Peyer's patch (tissue), 4 donors: Measurements from ENCODE around the gene CD96. TPM values are rescaled to one million over a fixed set of nuclear protein-coding genes. Genes with fewer than 3 reads are reported as not detected.

Source experiments
- DNase-seq, 3 donors: peaks; one replicate each; pipeline ENCODE4 v3.0.0-alpha.2; 2017 to 2019
- H3K27ac ChIP-seq, 4 donors: fragments of 200-600 bp; sonication (generic); one replicate each; pipeline ENCODE4 v1.5.1; 2016 to 2019
- H3K27me3 ChIP-seq, 2 donors: fragments of 200-600 bp; sonication (generic); one replicate each; pipeline ENCODE4 v1.5.1; 2019
- H3K36me3 ChIP-seq, 3 donors: fragments of 200-600 bp; sonication (generic); one replicate each; pipeline ENCODE4 v1.5.1; 2016 to 2019
- H3K4me1 ChIP-seq, 4 donors: fragments of 200-600 bp; sonication (generic); one replicate each; pipeline ENCODE4 v1.5.1; 2016 to 2019
- H3K4me3 ChIP-seq, 4 donors: fragments of 200-600 bp; sonication (generic); 1 replicate in 3 of 4; 2 replicates in 1 of 4; pipeline ENCODE4 v1.5.1; 2016 to 2019; ENCODE audit warnings: mild to moderate bottlenecking in 1 of 4
- H3K9me3 ChIP-seq, 4 donors: fragments of 200-600 bp; sonication (generic); one replicate each; pipeline ENCODE4 v1.5.1; 2016 to 2019; ENCODE audit warnings: mild to moderate bottlenecking in 1 of 4
- POLR2A ChIP-seq, 2 donors: fragments of 450-650 bp; IDR thresholded peaks; one replicate each; pipeline ENCODE4 v1.5.1; 2017; ENCODE audit warnings: antibody characterized with exemption in 2 of 2, mild to moderate bottlenecking in 2 of 2, moderate library complexity in 2 of 2
- total RNA-seq, 4 donors: library from RNA; depleted of rRNA; stranded (reverse); fragments of >200 nt; gene quantifications; one replicate each; pipeline ENCODE4 v1.1.0, GENCODE V29; 2016
- TF ChIP-seq, protein P1 (sequence below), 6 experiments: fragments of 450-650 bp in 4 of 6; fragments of 200-600 bp in 2 of 6; sonication (generic) in 1 of 6; IDR thresholded peaks; one replicate each; pipeline ENCODE4 v1.5.1; 2017 to 2019; ENCODE audit warnings: antibody characterized with exemption in 6 of 6, mild to moderate bottlenecking in 3 of 6, moderate library complexity in 1 of 6

CD96 gene
- total RNA-seq, 4 donors from 2014 or later = 4.3 to 15.7 (median 11.3) TPM

DNA sequence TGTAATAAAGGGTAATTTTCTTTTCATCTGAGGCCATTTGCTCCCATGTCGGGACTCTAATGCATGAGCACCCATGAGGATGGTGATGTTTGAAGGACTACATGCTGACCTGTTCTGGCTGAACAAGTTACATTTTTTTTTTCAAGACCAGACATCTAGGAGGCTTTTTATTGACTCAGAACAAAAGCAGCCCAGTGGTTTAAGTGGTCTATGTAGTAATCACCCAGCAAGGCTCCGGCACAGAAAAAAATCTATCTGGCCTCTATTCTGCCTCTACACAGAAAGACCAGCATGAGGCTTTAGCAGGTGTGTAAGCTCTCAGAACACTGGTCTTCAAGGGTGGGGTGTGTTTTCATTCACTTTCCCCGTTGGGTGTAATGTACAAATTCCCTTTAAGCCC is 148.2 kb downstream of the CD96 start:
- Histone ChIP-seq H3K27ac (no peak overlapping the region), H3K27me3 (no peaks in the 10 kb centered on the region), H3K4me3 (no peak overlapping the region), H3K4me1 (no peaks in the 10 kb centered on the region), H3K36me3 (no peaks in the 10 kb centered on the region), H3K9me3 (no peaks in the 10 kb centered on the region)
- TF ChIP-seq, protein P1, sequence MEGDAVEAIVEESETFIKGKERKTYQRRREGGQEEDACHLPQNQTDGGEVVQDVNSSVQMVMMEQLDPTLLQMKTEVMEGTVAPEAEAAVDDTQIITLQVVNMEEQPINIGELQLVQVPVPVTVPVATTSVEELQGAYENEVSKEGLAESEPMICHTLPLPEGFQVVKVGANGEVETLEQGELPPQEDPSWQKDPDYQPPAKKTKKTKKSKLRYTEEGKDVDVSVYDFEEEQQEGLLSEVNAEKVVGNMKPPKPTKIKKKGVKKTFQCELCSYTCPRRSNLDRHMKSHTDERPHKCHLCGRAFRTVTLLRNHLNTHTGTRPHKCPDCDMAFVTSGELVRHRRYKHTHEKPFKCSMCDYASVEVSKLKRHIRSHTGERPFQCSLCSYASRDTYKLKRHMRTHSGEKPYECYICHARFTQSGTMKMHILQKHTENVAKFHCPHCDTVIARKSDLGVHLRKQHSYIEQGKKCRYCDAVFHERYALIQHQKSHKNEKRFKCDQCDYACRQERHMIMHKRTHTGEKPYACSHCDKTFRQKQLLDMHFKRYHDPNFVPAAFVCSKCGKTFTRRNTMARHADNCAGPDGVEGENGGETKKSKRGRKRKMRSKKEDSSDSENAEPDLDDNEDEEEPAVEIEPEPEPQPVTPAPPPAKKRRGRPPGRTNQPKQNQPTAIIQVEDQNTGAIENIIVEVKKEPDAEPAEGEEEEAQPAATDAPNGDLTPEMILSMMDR (IDR thresholded peaks at IDR 0.05) = no peak
- TF ChIP-seq POLR2A (IDR thresholded peaks at IDR 0.05) = no peak
- no peak for DNase-seq

DNA sequence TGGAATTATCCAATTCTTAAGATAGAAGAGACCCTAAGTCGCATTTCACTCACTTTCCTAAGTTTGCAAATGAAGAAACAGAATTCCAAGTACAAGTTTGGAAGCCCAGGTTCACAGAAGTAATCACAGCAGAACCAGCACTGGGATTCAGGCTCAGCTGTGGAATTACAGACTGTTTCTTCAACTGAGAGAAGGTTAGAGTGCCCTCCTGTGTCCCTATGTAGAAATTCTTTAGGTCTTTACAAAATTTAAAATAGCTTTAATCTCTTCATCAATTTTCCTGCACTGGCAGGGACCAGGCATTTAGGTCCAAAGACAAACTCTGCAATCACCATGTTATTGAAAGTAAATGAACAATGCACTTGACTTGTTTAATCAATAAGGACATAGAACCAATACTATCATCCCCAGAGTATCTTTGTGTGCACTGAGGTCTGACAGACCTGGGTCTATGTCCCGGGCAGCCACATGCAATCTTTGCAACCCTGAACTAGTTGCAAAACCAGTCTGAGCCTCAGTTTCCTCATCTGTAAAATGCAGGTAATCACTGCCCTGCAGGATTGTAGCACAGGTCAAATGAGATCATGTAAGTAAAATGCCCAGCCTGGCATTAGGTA is 149.4 kb downstream of the CD96 start:
- Histone ChIP-seq H3K9me3 (no peaks in the 10 kb centered on the region), H3K4me1 (no peaks in the 10 kb centered on the region), H3K27me3 (no peaks in the 10 kb centered on the region), H3K36me3 (no peaks in the 10 kb centered on the region), H3K27ac (no peak overlapping the region), H3K4me3 (no peak overlapping the region)
- no peak for TF ChIP-seq POLR2A (IDR thresholded peaks at IDR 0.05)
- TF ChIP-seq, protein P1 (IDR thresholded peaks at IDR 0.05) = peak in 4 of 6 experiments; percentile 28 to 67 (median 58)
- DNase-seq = no peak

DNA sequence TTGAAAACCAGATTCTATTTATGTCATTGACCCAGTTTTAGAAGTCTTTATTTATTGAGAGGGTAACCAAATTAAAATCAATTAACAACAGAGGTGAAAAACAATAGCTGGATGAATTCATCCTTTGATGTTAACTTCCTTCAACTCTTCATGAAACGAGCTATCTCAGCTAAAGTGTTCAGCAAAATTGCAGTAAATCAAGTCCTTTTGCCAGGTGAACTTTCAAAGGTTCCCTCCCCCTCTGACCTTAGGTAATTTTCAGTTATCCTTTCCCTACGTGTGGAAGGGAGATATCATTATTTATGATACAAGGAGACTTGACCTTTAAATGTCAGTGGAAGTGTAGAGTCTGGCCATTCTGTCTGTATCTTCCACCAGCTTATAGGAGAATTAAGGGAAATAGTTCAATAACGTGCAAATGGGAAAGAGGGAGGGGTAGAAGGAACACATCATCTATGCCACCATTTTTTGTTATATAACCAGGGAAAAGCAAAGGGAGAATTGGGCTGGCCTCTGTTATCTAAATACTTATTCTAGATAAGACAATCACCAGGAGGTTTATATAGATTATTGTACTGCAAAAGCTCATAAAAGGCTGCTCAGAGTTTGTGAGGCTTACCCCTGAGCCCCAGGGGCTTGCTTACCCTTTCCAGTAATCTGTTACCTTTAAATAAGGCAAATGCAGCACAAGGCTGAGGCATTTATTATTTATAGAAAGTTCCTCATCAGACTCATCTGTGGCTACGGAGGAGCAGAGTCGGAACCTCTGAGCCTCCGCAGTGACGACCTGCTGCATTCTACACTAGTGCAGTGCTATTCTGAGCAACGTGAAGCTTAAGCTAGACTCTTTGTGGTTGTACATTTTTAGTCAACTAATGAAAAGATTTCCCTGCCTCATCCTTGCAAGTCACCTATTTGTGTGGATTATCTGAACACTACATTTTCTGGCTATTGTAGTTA is 150.9 kb downstream of the CD96 start:
- no peak overlapping the region for H3K27ac ChIP-seq
- no peaks in the 10 kb centered on the region for H3K4me1 ChIP-seq
- no peaks in the 10 kb centered on the region for H3K27me3 ChIP-seq
- H3K36me3 ChIP-seq = no peaks in the 10 kb centered on the region
- no peak overlapping the region for H3K4me3 ChIP-seq
- no peaks in the 10 kb centered on the region for H3K9me3 ChIP-seq
- TF ChIP-seq, protein P1 (IDR thresholded peaks at IDR 0.05) = no peak
- DNase-seq = no peak

DNA sequence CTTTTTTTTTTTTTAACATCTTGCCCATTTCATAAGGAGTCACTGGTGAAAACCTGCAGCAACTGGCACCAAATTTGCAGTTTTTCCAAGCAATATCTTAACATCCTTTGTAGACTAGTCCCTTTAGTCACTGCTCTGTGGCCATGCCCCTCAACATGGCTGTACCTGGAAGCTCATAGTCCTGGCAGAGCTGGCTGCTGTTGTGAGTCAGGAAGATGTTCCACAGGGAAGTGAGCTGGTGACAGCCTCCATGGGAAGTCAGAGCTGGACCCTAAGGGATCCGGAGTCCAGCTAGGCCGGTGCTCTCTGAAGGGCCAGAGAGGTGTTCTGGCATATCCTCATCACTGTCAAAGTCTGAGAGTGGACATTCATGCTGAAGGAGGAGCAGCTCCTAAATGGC is 152.5 kb downstream of the CD96 start:
- H3K27ac ChIP-seq = no peak overlapping the region
- no peak overlapping the region for H3K4me3 ChIP-seq
- H3K36me3 ChIP-seq = no peaks in the 10 kb centered on the region
- H3K27me3 ChIP-seq = no peaks in the 10 kb centered on the region
- DNase-seq = no peak
- H3K9me3 ChIP-seq = no peaks in the 10 kb centered on the region
- TF ChIP-seq, protein P1 (IDR thresholded peaks at IDR 0.05) = no peak
- TF ChIP-seq POLR2A (IDR thresholded peaks at IDR 0.05) = no peak
- H3K4me1 ChIP-seq = no peaks in the 10 kb centered on the region

DNA sequence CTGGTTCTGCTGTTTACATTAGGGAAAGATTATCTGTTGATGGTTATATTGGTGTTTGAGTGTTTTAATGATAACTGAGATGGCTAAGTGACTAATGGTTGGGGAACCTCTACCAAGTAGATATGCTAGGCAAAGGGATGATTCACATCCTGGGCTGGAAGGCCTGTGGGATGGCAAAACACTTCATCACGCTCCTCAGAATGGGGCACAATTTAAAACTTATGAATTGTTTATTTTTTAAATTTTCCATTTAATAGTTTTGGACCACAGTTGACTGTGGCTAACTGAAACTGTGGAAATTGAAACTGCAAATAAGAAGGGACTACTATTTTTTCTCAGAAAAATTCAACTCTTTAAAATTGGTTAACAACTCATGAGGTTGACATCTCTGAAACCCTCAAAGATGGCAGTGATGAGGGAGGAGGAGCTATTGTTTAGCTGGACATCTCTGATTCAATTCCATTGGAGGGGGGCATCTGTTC is 153.7 kb downstream of the CD96 start:
- DNase-seq = no peak
- Histone ChIP-seq H3K4me3 (no peak overlapping the region), H3K36me3 (no peaks in the 10 kb centered on the region), H3K27ac (no peak overlapping the region), H3K27me3 (no peaks in the 10 kb centered on the region), H3K4me1 (no peaks in the 10 kb centered on the region), H3K9me3 (no peaks in the 10 kb centered on the region)
- no peak for TF ChIP-seq POLR2A (IDR thresholded peaks at IDR 0.05)
- TF ChIP-seq, protein P1 (IDR thresholded peaks at IDR 0.05) = no peak
